Stimulated activated CD8-positive, alpha-beta memory T cell treated with anti-CD3 and anti-CD28 coated beads, Interleukin-4, amount 100 ng/mL, for 1 hour (primary cell): ENCODE results near the gene UNKL.
"Not testable (repeated sequence)": the region's sequence is repeated elsewhere in the genome, so short reads cannot be mapped to it uniquely, and the experiment has no call there.

ENCODE experiments used
- DNase-seq, 2 donors: peaks; one replicate each; pipeline ENCODE4 v3.0.0-alpha.2; 2020; ENCODE audit warnings: low read depth in 2 of 2, low spot score in 1 of 2

The UNKL gene

DNA sequence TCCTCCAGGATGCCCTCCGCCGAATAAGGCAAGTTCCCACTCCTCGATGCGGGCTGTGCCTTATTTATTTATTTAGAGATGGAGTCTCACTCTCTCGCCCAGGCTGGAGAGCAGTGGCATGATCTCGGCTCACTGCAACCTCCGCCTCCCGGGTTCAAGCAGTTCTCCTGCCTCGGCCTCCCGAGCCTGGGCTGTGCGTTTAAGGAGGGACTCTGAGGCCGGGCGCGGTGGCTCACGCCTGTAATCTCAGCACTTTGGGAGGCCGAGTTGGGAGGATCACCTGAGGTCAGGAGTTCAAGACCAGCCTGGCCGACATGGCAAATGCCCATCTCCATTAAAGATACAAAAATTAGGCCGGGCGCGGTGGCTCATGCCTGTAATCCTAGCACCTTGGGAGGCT, 86.4 kb downstream of the UNKL start:
- not testable (repeated sequence) for DNase-seq

DNA sequence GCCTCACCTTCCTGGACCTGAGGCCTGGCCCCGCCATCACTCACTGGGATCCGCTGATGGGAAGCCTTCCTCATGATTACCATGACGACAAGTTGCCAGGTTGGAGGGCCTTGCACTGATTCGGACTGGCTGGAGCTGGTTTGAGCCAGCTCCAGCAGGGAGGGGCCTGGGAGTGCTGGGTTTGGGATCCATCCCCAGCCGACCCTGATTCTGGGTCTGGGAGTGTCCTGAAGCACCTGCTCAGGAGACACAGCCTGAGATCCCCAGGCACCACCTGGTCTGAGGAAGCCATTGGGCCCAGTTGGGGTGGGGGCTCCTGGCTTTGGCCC, 86.9 kb downstream of the UNKL start:
- no peak for DNase-seq

DNA sequence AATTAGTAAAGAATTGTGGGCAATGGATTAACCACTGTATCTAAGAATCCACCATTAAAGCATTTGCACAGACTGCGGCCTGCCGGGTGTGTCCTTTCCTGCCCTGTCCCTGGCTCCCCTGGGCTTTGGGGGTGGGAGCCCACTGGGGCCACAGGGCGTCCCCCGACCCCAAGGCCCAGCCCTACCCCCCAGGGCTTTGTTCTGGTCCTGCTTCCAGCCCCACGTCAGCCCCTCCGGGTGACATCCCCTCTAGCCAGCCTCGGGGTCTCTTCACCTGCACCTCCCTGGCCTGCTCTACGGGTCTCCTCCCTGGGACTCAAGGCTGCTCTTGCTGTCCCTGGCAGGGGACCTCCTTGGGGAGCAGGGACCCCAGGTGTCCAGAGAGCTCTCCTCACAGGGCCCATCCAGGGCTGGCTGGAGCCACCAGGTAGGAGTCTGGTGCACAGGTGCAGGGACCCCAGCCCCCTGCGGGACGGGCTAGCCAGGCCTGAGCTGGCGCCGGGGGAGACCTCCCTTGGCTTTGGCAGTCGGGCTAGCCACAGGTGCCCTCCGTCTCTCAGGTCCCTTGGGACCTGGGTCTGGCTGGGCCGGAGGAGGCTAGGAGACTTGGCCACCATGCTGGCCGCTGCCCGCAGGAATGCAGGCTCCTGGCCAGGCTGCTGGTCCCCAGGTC, 87.4 kb downstream of the UNKL start:
- DNase-seq, result no peak

GRCh38 chr16:1326391-1326790, 88.1 kb downstream of the UNKL start:
- no peak for DNase-seq

GRCh38 chr16:1325673-1326371, 88.7 kb downstream of the UNKL start:
- DNase-seq, result no peak

- no peak for DNase-seq
These were observed 89.2 kb downstream of the UNKL start for GRCh38 chr16:1325261-1325660.

DNA sequence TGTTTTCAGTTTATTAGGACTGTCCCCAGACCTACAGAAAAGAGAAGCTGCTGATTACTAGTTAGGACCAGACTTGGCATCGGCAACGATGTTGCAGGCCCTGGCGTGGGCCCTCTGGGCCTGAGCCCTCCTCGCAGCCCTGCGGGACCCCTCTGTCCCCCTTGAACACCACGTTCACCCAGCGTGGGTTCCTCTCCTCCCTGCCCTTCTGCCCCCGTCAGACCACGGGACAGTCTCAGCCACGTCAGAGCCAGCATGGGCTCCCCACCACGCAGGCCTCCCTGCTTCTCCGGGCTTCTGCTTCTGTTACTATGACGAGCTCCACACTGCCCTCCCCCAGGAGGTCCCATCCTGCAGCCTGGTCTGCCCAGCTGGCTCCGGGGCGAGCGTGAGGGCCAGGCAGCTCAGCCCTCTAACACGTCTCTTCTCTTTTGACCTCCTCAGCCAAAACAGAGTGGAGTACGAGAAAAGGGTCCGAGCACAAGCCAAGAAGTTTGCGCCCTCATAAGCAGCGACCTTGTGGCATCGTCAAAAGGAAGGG, 90.1 kb downstream of the UNKL start:
- no peak for DNase-seq

DNA sequence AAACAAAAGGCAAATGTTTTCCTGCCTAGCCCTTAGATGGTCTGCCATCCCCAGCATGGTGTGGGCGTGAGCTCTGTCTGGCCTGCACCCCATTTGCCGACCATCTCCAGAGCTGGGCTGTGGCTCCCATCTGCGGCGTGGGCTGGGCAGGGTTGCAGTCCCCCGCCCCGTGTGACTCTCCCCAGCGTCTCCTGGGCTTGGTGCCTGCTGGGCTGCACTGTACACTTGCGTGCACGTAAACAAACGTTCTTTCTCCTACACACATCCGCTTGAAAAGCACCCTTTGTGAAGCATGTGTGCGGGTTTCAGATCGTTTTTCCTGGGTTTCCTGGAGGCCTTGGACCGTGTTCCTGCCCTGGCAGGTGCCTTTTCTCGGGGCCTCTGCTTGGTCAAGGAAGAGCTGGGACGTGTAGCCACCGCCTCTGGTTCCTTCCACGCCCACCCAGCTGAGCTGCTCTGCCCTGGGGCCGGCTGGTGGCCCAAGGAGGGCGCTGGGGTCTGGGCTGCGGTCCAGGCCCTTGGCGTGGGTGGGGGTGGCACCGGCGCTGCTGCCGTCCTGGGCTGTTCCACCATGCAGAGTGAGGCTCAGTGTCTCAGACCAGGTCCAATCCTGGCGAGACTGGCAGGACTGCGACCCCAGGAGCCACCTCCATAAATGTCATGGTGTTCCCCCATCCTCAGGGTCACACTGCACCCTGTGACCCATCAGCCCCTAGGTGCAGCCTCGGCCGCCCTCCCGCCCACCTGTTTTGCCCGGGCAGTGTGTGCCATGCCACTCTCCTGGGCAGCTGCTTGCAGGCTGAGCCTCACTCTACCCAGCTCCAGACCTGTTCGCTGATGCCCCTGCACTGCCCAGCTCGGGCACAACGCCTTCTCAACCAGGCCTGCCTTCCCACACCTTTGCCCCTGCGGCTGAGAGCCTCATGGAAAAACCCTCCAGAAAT, 90.9 kb downstream of the UNKL start:
- no peak for DNase-seq

GRCh38 chr16:1322407-1322806, 92.1 kb downstream of the UNKL start:
- DNase-seq, result no peak

GRCh38 chr16:1320658-1321240, 93.8 kb downstream of the UNKL start:
- no peak for DNase-seq

DNA sequence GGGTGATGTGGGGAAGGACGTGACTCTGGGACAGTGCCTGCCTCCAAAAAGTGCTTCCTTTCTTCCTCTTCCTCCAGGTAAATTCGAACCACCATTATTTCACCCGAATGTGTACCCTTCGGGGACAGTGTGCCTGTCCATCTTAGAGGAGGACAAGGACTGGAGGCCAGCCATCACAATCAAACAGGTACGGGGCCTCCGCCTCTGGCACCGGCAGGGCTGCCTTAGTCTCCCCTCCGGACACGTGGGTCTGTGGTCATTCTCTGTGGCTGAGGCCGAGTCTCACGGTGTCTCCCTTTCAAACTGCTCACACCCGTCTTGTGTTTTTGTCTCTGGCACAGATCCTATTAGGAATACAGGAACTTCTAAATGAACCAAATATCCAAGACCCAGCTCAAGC, 94.4 kb downstream of the UNKL start:
- DNase-seq, result no peak

GRCh38 chr16:1319041-1319440, 95.5 kb downstream of the UNKL start:
- DNase-seq, result no peak

DNA sequence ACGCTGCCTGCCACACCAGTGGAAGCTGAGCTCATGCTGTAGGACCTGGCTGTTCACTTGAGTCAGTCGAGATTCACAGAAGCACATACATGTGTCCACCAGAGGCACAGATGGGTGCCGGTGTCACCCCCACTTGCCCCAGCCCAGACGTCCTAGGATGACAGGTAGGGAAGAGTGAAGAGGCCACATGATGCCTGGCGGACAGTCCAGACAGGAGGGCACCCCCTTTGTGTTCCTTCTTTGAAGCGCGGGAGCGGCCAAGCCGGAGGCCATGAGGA, 96.3 kb downstream of the UNKL start:
- DNase-seq, result no peak

- no peak for DNase-seq
These were observed 96.8 kb downstream of the UNKL start for GRCh38 chr16:1317479-1318267.

GRCh38 chr16:1316033-1316405, 98.5 kb downstream of the UNKL start:
- DNase-seq, result no peak

DNA sequence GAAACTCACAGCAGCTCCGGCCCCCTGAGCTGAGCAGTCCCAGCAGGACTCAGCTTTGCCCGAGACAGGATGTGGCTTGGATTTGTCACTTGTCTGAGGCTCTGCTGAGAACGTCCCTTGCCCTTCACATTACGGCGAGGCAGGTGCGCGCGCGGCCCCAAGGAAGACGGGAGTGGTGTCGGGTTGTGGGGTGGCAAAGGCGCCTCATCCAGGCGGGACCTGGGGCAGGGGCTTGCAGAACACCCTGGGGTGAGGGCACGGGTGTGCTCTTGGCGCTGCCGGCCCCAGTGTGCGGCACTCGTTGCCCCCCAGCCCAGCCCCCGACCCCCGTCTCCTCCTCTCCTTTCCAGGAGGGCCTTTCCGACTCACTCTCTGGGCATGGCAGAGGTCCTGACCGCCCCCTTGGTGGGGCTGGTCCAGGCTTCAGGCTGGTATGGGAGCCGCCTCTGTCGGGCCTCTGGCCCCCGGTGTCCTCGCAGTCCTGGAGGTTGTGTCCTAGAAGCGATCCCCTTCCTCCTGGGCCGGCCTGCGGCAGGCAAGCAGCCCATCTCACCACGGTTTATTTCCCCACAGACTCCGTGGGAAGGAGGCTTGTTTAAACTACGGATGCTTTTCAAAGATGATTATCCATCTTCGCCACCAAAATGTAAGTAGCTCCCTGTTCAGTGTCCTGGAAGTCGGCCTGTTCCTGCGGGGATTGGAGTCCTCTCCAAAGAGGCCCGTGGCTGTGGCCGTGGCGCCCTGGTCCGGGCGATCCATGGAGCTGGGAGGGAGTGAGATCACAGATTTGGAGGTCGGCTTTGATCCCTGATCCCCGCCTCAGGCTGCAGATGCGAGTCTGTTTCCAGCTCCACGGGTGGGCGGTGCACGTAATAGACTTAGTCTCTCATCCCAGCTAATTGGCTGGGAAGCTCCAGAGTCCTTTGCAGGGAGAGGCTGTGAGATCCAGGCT, 99.1 kb downstream of the UNKL start:
- DNase-seq, result no peak

GRCh38 chr16:1314399-1315068, 100.0 kb downstream of the UNKL start:
- DNase-seq, result no peak

GRCh38 chr16:1313721-1314369, 100.7 kb downstream of the UNKL start:
- no peak for DNase-seq
